PC-9 (cell line): ENCODE measurements around the gene VSIG4. TPM values are rescaled to one million over a fixed set of nuclear protein-coding genes. Genes with fewer than 3 reads are reported as not detected.

Experiments
- BruUV-seq: library from RNA; stranded (reverse); fragments of 400-500 nt; replicated peaks from 2 replicates; lab custom pipeline; 2021; lab: Mats Ljungman, UMichigan
- CTCF ChIA-PET: fragments of 300-600 bp; sonication (Branson Sonifier 250); formaldehyde crosslinking; loops from one replicate; lab custom pipeline; 2022; ENCODE audit warnings: antibody characterized with exemption; lab: Charles Lee
- POLR2A ChIA-PET: fragments of 300-600 bp; sonication (Branson Sonifier 250); formaldehyde crosslinking; loops from one replicate; lab custom pipeline; 2022; ENCODE audit warnings: antibody characterized with exemption; ENCODE audit not compliant: unreplicated experiment; lab: Charles Lee
- DNase-seq, 2 experiments: peaks; one replicate each; pipeline versions ENCODE4 v3.0.0 to v3.0.0-alpha.2; 2015 to 2022; ENCODE audit warnings: mixed read lengths in 1 of 2
- H2AFZ ChIP-seq: fragments of 200-600 bp; sonication (generic); 2 replicates; pipeline ENCODE4 v1.8.1; 2017; ENCODE audit warnings: antibody characterized with exemption
- H3F3A ChIP-seq: fragments of 200-600 bp; sonication (generic); 2 replicates; pipeline ENCODE4 v1.8.1; 2017; ENCODE audit warnings: antibody characterized with exemption, mild to moderate bottlenecking, low read depth; ENCODE audit not compliant: insufficient read depth
- H3K27ac ChIP-seq: fragments of 200-600 bp; sonication (generic); 2 replicates; pipeline ENCODE4 v1.6.1; 2016; ENCODE audit warnings: mixed run types
- H3K27me3 ChIP-seq: fragments of 200-600 bp; sonication (generic); 2 replicates; pipeline ENCODE4 v1.6.1; 2016; ENCODE audit warnings: low read depth, mixed run types; ENCODE audit not compliant: insufficient read depth
- H3K36me3 ChIP-seq: fragments of 200-600 bp; sonication (generic); 2 replicates; pipeline ENCODE4 v1.6.1; 2016; ENCODE audit warnings: low read depth, mixed run types
- H3K4me1 ChIP-seq: fragments of 200-600 bp; sonication (generic); replicated peaks from 2 replicates; pipeline ENCODE4 v1.6.1; 2016; ENCODE audit warnings: mixed run types; ENCODE audit not compliant: insufficient read depth
- H3K4me2 ChIP-seq: fragments of 200-600 bp; sonication (generic); 2 replicates; pipeline ENCODE4 v1.6.1; 2017; ENCODE audit warnings: mixed run types
- H3K4me3 ChIP-seq: fragments of 200-600 bp; sonication (generic); 2 replicates; pipeline ENCODE4 v1.6.1; 2016; ENCODE audit warnings: mixed run types
- H3K79me2 ChIP-seq: fragments of 200-600 bp; sonication (generic); 2 replicates; pipeline ENCODE4 v1.6.1; 2017; ENCODE audit warnings: low read depth, mixed run types
- H3K9me2 ChIP-seq: fragments of 200-600 bp; sonication (generic); 2 replicates; pipeline ENCODE4 v1.8.1; 2017; ENCODE audit warnings: mild to moderate bottlenecking; ENCODE audit not compliant: insufficient read depth
- H3K9me3 ChIP-seq: fragments of 200-600 bp; sonication (generic); 2 replicates; pipeline ENCODE4 v1.8.1; 2016; ENCODE audit warnings: low read depth; ENCODE audit not compliant: insufficient read depth
- H4K20me1 ChIP-seq: fragments of 200-600 bp; sonication (generic); 2 replicates; pipeline ENCODE4 v1.8.1; 2017; ENCODE audit not compliant: insufficient read depth
- CTCF ChIP-seq: fragments of 200-600 bp; sonication (generic); conservative IDR thresholded peaks from 2 replicates; pipeline ENCODE4 v1.6.1; 2017; ENCODE audit warnings: mixed run types, antibody characterized with exemption, mild to moderate bottlenecking, moderate library complexity
- EZH2 ChIP-seq: fragments of 200-600 bp; sonication (generic); IDR thresholded peaks from 2 replicates; pipeline ENCODE4 v1.8.0; 2017; ENCODE audit warnings: antibody characterized with exemption, low read depth
- intact Hi-C: fragments of 100-400 bp; cut with micrococcal nuclease; formaldehyde crosslinking; loops from one replicate; pipeline ENCODE4 v1.10.0; 2022; ENCODE audit not compliant: unreplicated experiment
- total RNA-seq: library from RNA; stranded (reverse); gene quantifications from 2 replicates; pipeline ENCODE4 v1.2.3, GENCODE V29; 2021

Gene VSIG4
- total RNA-seq, 1 experiment from 2014 or later, result not detected

GRCh38 chrX:66028936-66029335 lies 10.9 kb downstream of the VSIG4 start:
- Histone ChIP-seq H3K4me2 (no peak overlapping the region), H3K4me1 (no peaks in the 10 kb centered on the region), H3K9me2 (no peaks in the 10 kb centered on the region), H3K9me3 (no peaks in the 10 kb centered on the region), H2AFZ (no peak overlapping the region), H3K36me3 (no peaks in the 10 kb centered on the region), H3K4me3 (no peak overlapping the region), H3K27me3 (no peaks in the 10 kb centered on the region), H3F3A (no peaks in the 10 kb centered on the region), H3K79me2 (no peaks in the 10 kb centered on the region), H3K27ac (no peak overlapping the region), H4K20me1 (no peaks in the 10 kb centered on the region)
- DNase-seq, result no peak
- no peak for TF ChIP-seq EZH2
- TF ChIP-seq CTCF, result no peak
- BruUV-seq, result no TSS peak
- ChIA-PET POLR2A (no interaction called here), CTCF (no interaction called here)
- intact Hi-C loops, result no loop called here

- H3K9me2 ChIP-seq, result no peaks in the 10 kb centered on the region
- no peaks in the 10 kb centered on the region for H3K4me1 ChIP-seq
- intact Hi-C loops, result no loop called here
- TF ChIP-seq EZH2 (no peak), CTCF (no peak)
- no peaks in the 10 kb centered on the region for H3K79me2 ChIP-seq
- BruUV-seq, result no TSS peak
- no peak overlapping the region for H2AFZ ChIP-seq
- ChIA-PET CTCF (no interaction called here), POLR2A (no interaction called here)
- no peaks in the 10 kb centered on the region for H3K9me3 ChIP-seq
- H3K27me3 ChIP-seq, result no peaks in the 10 kb centered on the region
- no peaks in the 10 kb centered on the region for H4K20me1 ChIP-seq
- no peak overlapping the region for H3K4me2 ChIP-seq
- no peaks in the 10 kb centered on the region for H3F3A ChIP-seq
- no peaks in the 10 kb centered on the region for H3K36me3 ChIP-seq
- H3K4me3 ChIP-seq, result no peak overlapping the region
- H3K27ac ChIP-seq, result no peak overlapping the region
- DNase-seq, result no peak
Observed at GRCh38 chrX:66024570-66024969, 15.3 kb downstream of the VSIG4 start.

- Histone ChIP-seq H3K4me1 (no peaks in the 10 kb centered on the region), H3F3A (no peaks in the 10 kb centered on the region), H3K27me3 (no peaks in the 10 kb centered on the region), H2AFZ (no peak overlapping the region), H3K79me2 (no peaks in the 10 kb centered on the region), H3K4me3 (no peak overlapping the region), H3K36me3 (no peaks in the 10 kb centered on the region), H3K9me3 (no peaks in the 10 kb centered on the region), H4K20me1 (no peaks in the 10 kb centered on the region), H3K27ac (no peak overlapping the region), H3K9me2 (no peaks in the 10 kb centered on the region), H3K4me2 (no peak overlapping the region)
- TF ChIP-seq EZH2 (no peak), CTCF (no peak)
- BruUV-seq, result no TSS peak
- ChIA-PET POLR2A (no interaction called here), CTCF (no interaction called here)
- intact Hi-C loops, result no loop called here
- no peak for DNase-seq
Observed at GRCh38 chrX:66024092-66024467, 15.8 kb downstream of the VSIG4 start.
